G401 (cell line): ENCODE data around the gene ARHGAP15. TPM values are rescaled to one million over a fixed set of nuclear protein-coding genes. Genes with fewer than 3 reads are reported as not detected.

Source experiments
- DNase-seq: peaks from one replicate; pipeline ENCODE4 v3.0.0-alpha.2; 2015; ENCODE audit warnings: low spot score
- in situ Hi-C: cut with HindIII; loops from 2 replicates; pipeline ENCODE4 v1.10.0; 2016; ENCODE audit warnings: low sequenced_read_pairs, mixed read lengths
- total RNA-seq: library from RNA; depleted of rRNA; stranded (reverse); fragments of >200 nt; shearing (Covaris generic); gene quantifications from 2 replicates; pipeline ENCODE4 v1.2.3, GENCODE V29; 2014

ARHGAP15 gene
- total RNA-seq, 1 experiment from 2014 or later: not detected

DNA sequence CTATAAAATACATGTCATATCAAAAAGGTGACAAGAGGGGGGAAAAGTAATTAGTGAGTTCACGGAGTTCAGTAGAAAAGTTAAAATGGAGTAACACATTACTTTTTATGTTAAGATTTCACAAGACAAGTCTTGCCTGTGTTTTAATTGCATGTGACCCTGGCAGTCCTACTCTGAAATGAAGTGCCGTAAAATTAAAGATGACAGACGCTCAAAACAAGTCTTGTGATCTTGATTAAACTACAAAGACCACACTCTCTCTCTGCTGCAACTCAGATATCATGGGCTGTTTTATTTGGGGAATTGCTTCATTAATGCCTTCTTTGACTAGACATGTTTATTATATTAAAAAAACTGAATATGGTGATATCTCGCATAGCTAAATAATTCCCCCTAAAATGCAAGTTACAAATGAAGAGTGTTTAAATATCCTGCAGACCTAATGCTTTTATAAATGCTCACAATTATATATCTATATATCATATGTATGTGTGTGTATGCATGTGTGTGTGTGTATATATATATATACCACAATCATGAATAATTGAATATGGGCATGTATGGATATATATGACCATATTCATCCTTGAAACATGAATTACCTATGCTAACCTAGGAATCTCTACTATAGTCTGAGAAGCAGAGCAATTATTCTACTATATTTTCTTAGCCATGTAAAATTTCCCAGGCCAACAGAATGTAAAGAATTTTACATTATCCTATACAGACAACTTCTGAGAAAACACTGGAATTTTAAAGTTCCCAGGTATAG lies 647.5 kb downstream of the ARHGAP15 start:
- in situ Hi-C loops: no loop called here
- no peak for DNase-seq

DNA sequence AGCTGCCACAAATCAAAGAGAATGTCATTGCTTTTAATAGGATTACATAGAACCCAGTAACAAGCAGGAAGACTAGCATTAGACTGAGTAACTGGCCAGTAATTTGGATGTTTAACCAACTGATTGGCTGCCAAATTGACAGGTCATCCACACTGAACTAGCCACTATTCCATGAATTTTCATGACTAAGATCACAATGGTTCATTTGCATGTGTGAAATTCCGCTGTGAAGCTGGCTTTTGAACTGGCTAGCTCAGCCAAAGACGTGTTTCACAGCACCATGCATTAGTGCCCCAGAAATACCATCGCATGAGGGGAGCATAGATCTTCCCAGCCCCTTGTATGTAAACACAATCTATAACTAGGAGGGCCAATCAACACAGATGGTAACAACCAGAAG lies 649.8 kb downstream of the ARHGAP15 start:
- in situ Hi-C loops: no loop called here
- no peak for DNase-seq

DNA sequence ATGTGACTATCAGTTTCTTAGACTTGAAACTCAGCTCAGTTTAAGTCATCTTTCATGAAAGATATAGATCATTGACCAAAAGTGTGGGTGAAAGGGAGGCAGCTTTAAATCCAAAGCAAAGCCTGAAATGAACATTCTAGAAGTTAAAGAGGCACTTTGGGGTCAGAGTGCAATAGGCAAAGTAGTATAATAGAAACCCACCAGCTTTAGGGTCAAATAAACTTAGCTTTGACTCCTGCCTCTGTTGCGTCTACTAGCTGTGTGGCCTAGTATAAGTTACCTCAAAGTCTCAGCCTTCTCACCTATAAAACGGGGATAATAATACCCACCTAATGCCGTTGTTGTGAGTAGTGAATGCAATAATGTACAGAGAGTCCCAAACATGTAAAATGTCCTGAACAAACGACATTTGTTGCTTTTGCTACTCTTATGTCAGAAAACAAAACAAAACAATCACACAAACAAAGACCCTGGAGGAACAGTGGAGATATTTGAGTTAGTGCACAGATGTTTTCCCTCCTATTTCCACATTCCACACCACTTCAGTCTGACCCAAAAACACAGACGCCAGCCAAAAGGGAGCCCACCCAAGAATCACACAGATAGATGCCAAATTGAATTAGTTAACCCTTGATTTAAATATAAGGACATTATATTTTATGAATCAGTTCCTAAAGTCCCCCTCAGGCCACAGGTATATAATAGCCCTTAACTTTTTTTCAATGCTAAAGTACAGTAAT lies 657.0 kb downstream of the ARHGAP15 start:
- in situ Hi-C loops: no loop called here
- DNase-seq: no peak

DNA sequence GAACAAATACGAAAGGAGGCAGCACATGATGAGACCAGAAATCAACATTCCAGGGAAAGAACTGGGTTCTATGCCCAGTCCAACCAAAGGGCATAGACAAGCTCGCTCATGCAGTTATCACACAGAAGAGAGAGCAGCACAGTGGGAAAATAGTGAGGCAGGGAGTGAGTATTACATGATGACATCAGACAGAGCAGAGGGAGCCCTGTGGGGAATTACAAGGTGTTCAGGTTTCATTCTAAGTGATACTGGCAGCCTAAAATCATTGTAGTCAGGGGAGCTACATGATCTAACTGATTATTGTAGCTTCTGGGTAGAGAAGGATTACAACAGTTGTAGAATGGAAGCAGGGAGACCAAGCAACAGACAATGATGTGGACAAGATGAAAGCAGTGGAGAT lies 658.5 kb downstream of the ARHGAP15 start:
- in situ Hi-C loops: no loop called here
- no peak for DNase-seq

DNA sequence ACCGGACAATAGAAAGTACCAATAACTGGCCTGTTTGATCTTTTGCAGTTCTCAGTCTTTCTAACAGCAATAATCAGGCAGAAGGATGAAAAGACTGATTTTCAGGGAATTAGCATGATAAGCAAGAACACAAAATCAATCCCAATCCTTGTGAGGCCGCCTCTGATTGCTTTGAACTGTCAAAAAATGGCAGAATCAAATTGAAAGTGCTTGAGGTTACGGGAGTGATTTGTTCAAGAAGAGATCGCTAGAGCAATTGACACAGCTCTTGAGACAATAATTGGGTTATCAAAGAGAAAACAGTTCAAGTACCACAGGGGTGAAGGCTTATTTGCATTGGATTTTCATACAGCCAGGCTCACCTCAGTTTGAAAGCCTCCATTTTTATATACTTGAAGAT lies 663.4 kb downstream of the ARHGAP15 start:
- DNase-seq: no peak
- in situ Hi-C loops: no loop called here

DNA sequence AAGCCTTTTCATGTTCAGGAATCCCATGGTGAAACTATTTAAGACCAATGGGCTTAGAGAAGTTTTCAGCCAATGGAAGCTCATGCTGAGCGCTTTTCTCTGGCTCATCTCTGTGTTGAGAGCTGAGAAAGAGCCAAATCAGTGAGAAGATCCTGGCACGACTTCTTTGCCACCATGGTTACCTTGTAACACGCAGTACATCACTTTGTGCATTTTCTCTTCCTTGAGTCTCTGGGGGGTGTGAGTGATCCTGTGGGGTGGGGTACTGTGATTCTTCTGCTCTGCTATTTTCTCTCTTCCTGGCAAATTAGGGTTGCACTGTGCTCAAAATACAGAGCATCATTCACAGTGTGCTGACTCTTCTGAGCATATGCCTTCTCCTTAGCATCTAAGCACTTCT lies 664.2 kb downstream of the ARHGAP15 start:
- DNase-seq: no peak
- in situ Hi-C loops: no loop called here

DNA sequence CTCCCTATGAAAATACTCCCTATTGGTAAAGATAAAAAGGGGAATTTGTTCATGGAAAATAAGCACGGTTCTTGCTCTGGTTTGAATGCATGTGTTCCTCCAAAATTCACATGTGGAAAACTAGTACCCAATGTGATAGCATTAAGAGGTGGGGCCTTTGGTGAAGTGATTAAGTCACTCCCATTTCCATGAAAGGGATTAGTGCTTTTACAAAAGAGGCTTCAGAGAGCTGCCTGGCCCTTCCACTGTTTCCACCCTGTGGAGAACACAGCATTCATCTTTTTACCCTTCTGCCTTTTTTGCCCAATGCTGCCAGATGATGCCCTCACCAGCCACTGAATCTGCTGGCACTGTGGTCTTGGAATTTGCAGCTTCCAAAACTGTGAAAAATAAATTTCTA lies 666.8 kb downstream of the ARHGAP15 start:
- no peak for DNase-seq
- in situ Hi-C loops: no loop called here

DNA sequence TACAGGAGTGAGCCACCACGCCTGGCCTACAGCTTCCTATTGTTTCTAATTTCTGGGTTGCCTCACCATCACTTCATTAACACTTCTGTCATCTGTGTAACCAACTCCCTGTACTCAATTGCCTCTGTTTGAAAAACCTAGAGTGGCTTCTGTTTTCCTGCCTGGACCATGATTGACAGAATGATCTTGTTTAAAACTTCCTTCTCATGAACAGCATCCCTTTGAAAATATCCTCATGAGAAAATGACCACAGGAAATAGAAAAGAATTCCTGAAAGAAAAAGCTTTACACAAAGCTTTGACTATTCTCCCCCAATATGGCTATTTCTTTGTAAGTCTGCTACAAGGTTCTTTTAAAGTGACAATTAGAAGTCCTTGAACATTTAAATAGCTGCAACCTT lies 672.3 kb downstream of the ARHGAP15 start:
- in situ Hi-C loops: no loop called here
- no peak for DNase-seq

DNA sequence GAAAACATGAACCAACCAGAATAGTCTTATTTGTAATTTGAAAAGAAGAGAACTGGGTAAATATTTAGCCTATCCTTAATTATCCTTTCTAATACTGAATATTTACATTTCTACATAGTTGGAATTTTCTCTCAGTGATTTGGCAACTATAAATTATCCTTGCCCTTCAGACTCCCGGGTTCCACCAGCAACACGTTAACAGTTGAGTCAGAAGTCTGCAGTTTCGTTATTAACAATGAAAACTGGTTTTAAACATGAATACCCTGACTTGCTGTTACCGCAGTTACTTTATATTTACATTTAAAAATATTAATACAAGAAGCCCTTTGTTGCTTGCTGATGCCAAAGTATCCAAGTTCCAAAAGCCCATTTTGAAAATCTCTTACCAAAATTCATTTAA lies 673.0 kb downstream of the ARHGAP15 start:
- DNase-seq: no peak
- in situ Hi-C loops: no loop called here

DNA sequence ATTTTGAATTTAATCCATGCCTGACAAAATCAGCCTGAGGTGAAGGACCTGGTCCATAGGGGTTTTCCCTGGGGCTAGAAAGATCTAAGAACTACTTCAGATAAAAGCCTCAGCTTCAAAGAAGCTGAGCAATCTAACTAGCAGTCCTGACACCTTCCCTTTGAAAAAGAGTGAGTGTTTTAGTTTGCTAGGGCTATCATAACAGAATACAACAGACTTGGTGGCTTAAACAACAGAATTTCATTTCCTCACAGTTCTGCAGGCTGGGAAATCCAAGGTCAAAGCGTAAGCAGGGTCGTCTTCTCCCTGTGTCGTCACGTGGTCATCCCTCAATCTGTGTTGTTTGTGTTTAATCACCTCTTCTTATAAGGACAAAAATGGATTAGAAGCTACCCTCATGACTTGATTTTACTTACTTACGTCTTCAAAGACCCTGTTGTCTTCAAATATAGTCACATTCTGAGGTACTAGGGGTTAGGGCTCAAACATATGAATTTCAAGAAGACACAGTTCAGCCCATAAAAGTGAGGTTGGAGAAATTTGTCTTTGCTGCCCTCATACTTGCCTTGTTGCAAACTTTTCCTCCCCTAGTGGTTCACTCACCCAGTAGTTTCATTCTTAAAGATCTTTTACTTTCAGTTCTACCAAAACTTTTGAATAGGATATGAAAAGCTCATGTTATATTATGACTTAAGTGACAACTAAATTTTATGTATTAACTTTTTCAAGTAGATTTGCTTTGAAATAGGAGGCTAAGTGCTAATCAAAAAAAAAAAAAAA lies 673.8 kb downstream of the ARHGAP15 start:
- no peak for DNase-seq
- in situ Hi-C loops: no loop called here

DNA sequence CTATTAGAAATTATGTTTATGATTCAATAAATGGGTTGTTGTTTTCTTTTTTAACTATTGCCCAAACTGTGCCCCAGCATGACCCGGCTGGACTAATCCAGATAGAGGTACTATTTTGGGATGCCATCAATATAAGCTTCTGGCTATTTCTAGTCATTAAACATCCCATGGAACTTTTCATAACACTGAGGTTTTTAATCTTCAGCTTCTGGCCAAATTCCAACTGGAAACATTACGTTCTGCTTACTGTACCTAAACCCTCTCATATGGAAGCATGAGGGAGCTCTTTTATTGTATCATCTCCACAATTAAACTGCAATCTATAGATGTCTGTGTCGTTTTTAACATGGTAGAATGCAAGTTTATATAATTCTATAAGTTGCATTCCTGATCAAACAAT lies 674.7 kb downstream of the ARHGAP15 start:
- in situ Hi-C loops: no loop called here

DNA sequence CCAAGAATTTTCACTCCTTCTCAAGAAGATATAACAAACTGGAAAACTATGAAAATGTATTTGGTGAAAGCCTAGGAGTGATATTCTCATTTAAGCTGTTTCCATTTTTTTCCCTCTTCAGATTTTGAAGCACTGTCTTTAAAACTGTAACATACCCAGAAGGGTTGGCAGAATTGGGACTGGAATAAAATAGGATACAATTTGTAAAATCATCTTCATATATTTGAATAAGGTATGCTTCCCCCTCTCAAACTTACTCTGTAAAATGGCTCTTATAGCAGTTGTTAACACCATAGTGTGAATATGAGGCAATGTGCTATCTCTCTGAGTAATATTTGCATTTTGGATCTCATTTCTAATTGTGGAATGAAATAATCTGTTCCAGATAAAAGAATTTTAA lies 676.4 kb downstream of the ARHGAP15 start:
- DNase-seq: no peak
- in situ Hi-C loops: no loop called here

More for the DNA sequence above, 674.7 kb downstream of the ARHGAP15 start:
- no peak for DNase-seq

DNA sequence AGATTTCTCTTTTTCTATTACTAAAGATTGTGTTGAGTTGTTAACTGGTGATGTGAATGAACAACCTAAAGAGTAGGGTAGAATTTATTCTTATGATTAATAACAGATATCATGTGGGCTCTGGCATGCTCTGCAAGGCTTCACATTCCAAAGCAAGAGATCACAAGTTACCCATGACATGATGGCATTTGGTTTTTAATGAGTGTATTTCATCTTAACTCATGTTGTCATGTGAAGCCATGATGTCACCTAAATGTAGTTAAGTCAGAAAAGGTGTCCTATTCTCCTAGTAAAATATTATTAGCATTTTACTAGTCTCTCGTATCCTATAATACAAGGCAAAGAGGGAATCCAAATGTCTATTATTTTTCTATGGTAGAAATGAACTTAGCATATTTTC lies 678.0 kb downstream of the ARHGAP15 start:
- in situ Hi-C loops: no loop called here
- DNase-seq: no peak

DNA sequence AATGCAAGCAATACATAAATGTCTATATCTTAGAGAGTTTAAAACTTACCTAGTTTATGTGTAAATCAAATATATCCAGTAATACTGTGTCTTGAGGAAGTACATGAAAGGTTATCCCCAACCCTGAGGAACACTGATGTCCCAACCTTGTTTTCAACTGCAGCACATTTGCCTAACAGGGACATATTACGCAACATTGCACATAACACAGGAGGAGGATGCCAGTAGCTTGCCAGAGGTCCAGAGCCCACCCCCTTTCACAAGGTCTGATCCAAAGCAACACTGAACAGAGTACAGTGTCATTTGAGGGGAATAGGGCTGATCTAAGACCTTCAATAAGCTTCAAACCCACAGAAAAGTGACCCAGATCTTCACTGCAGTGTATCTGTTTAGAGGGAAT lies 678.5 kb downstream of the ARHGAP15 start:
- no peak for DNase-seq

DNA sequence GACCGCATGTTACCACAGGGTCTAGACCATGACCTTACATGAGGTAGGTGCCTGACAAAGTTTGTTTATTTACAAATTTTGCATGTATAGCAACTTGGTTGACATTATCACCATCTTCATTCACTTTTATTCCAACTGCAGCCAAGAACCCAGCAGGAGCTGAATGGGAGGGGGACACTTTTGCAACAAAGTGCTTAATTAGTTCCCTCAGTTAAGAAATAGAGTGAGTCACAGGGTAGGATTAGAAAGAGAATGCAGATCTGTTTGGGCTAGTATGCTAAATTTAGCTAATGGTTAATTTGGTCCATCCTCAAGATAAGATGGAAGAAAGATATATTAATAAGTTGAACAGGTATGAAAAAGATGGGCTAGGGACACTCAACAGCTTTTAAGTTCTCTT lies 678.9 kb downstream of the ARHGAP15 start:
- in situ Hi-C loops: no loop called here
- DNase-seq: no peak

More for the DNA sequence above, 678.5 kb downstream of the ARHGAP15 start:
- in situ Hi-C loops: no loop called here

DNA sequence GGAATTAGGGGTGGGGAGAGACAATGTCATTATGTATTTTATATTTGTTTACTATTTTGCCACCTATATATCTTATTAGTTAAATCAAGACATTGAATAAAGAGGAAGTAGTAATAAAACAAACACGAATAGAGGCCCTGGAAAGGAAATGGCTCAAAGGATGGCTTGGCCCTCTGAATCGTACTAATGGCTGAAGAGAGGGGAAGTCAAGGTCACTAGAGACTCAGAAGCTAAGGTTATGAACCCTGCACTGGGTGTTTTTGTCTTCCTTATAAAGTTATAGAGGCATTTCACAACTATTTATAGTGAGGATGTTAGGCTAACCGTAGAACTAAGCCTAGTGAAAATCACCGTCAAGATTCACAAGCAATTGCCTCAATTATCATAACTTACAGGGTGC lies 685.9 kb downstream of the ARHGAP15 start:
- in situ Hi-C loops: no loop called here
- no peak for DNase-seq

DNA sequence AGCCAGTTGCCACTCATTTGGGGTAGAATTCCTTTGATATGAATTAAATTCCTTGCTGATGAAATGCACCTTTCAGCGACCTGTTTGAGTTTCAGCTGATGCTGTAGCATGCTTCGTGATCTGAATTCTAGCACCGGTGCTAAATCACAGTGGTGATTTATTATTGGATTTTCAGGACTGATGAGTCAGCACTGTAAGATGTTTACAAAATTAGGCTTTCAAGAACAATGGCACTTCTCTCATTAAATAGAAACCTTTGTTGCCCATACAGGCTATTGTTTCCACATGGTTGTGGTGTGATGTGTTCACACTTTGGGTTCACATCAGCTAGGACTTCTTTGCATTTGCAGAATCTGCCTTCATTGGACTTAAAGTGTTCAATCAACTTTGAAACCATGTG lies 687.7 kb downstream of the ARHGAP15 start:
- no peak for DNase-seq
- in situ Hi-C loops: no loop called here
